ENCODE results near the gene CLINT1.
A peak's percentile ranks its signal among the peaks of the same experiment; 100 is the strongest.
"Not testable (repeated sequence)": the region's sequence is repeated elsewhere in the genome, so short reads cannot be mapped to it uniquely, and the experiment has no call there.

CLINT1 gene

GRCh38 chr5:157862183-157862851, 3.4 kb upstream of the CLINT1 start:
- no peak for DNase-seq

GRCh38 chr5:157860898-157861890, 2.2 kb upstream of the CLINT1 start:
- peak; percentile 20 to 23 for DNase-seq

GRCh38 chr5:157859227-157859575, 256 bp upstream of the CLINT1 start:
- DNase-seq = no peak

GRCh38 chr5:157857816-157858526, 974 bp downstream of the CLINT1 start:
- DNase-seq = peak in 1 of 2 donors; percentile 27

GRCh38 chr5:157855404-157855994, 3.4 kb downstream of the CLINT1 start:
- no peak for DNase-seq

GRCh38 chr5:157853365-157853764, 5.6 kb downstream of the CLINT1 start:
- not testable (repeated sequence) for DNase-seq

- no peak for DNase-seq
Measured at GRCh38 chr5:157845914-157846598, 12.9 kb downstream of the CLINT1 start.

GRCh38 chr5:157842787-157843186, 16.2 kb downstream of the CLINT1 start:
- no peak for DNase-seq

GRCh38 chr5:157842185-157842584, 16.8 kb downstream of the CLINT1 start:
- no peak for DNase-seq

- DNase-seq = no peak
Measured at GRCh38 chr5:157839157-157839795, 19.7 kb downstream of the CLINT1 start.

GRCh38 chr5:157836121-157836753, 22.7 kb downstream of the CLINT1 start:
- DNase-seq = no peak

- no peak for DNase-seq
Measured at GRCh38 chr5:157835041-157835440, 23.9 kb downstream of the CLINT1 start.

- DNase-seq = no peak
Measured at GRCh38 chr5:157828944-157829639, 29.9 kb downstream of the CLINT1 start.

GRCh38 chr5:157828105-157828943, 30.6 kb downstream of the CLINT1 start:
- no peak for DNase-seq

GRCh38 chr5:157827423-157827822, 31.5 kb downstream of the CLINT1 start:
- DNase-seq = no peak

- no peak for DNase-seq
Measured at GRCh38 chr5:157823655-157824054, 35.3 kb downstream of the CLINT1 start.

- DNase-seq = peak in 1 of 2 donors; percentile 25
Measured at GRCh38 chr5:157821822-157822622, 36.9 kb downstream of the CLINT1 start.

GRCh38 chr5:157821405-157821804, 37.5 kb downstream of the CLINT1 start:
- DNase-seq = no peak
